ENCODE data around the gene LYG1. TPM values are rescaled to one million over a fixed set of nuclear protein-coding genes. Genes with fewer than 3 reads are reported as not detected.
"Not testable (repeated sequence)": the region's sequence is repeated elsewhere in the genome, so short reads cannot be mapped to it uniquely, and the experiment has no call there.

The LYG1 gene
- total RNA-seq, 1 experiment from 2014 or later, result 0.23 TPM

DNA sequence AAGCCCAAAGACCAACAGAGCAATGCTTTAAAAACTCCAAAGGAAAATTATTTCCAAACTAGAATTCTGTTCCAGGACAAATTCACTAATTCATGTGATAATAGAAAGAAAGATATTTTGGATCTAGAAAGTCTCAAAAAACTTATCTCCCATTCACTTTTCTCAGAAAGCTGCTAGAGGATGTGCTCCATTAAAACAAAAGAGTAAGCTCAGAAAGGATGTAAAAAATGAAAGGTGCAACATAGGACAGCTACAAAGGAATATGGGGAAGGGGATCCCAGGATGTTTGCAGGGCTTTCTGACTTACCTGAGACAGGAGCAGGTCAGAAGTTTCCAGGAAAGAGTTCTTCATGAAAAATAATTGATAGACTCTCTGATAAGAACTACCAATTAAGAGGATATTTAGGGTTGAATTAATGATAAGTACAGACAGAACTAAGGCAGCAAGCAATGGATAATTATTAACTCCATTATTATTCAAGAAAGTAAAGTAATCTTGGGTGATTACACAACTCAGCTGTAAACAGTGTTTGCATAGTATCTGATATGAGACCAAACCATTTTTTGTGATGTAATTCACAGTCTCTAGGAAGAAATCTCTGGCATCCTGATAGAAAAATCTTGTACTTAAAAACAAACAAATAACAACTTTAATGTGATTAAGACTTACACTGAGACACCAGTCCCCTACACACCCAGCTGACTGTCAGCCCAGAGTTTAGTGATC lies 20.9 kb downstream of the LYG1 start:
- intact Hi-C loops (cut with micrococcal nuclease; ENCODE audit: unreplicated experiment) (no loop called here), in situ Hi-C loops (cut with HindIII; ENCODE audit: low pct_unique_long_range_greater_than_20kb, low sequenced_read_pairs) (no loop called here)
- H3K4me1 ChIP-seq (ENCODE audit: control insufficient read depth, insufficient read depth, low read length), result no peaks in the 10 kb centered on the region
- TF ChIP-seq POLR2AphosphoS5 (IDR thresholded peaks at IDR 0.05; ENCODE audit: low read depth, low read length) (no peak), SIN3A (IDR thresholded peaks at IDR 0.05; ENCODE audit: borderline replicate concordance, insufficient read depth, low read depth, low read length) (no peak), TCF7L2 (IDR thresholded peaks at IDR 0.05; ENCODE audit: low read depth, low read length) (no peak)
- TF ChIP-seq, protein P1, sequence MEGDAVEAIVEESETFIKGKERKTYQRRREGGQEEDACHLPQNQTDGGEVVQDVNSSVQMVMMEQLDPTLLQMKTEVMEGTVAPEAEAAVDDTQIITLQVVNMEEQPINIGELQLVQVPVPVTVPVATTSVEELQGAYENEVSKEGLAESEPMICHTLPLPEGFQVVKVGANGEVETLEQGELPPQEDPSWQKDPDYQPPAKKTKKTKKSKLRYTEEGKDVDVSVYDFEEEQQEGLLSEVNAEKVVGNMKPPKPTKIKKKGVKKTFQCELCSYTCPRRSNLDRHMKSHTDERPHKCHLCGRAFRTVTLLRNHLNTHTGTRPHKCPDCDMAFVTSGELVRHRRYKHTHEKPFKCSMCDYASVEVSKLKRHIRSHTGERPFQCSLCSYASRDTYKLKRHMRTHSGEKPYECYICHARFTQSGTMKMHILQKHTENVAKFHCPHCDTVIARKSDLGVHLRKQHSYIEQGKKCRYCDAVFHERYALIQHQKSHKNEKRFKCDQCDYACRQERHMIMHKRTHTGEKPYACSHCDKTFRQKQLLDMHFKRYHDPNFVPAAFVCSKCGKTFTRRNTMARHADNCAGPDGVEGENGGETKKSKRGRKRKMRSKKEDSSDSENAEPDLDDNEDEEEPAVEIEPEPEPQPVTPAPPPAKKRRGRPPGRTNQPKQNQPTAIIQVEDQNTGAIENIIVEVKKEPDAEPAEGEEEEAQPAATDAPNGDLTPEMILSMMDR (IDR thresholded peaks at IDR 0.05), result no peak
- TF ChIP-seq, protein P2, sequence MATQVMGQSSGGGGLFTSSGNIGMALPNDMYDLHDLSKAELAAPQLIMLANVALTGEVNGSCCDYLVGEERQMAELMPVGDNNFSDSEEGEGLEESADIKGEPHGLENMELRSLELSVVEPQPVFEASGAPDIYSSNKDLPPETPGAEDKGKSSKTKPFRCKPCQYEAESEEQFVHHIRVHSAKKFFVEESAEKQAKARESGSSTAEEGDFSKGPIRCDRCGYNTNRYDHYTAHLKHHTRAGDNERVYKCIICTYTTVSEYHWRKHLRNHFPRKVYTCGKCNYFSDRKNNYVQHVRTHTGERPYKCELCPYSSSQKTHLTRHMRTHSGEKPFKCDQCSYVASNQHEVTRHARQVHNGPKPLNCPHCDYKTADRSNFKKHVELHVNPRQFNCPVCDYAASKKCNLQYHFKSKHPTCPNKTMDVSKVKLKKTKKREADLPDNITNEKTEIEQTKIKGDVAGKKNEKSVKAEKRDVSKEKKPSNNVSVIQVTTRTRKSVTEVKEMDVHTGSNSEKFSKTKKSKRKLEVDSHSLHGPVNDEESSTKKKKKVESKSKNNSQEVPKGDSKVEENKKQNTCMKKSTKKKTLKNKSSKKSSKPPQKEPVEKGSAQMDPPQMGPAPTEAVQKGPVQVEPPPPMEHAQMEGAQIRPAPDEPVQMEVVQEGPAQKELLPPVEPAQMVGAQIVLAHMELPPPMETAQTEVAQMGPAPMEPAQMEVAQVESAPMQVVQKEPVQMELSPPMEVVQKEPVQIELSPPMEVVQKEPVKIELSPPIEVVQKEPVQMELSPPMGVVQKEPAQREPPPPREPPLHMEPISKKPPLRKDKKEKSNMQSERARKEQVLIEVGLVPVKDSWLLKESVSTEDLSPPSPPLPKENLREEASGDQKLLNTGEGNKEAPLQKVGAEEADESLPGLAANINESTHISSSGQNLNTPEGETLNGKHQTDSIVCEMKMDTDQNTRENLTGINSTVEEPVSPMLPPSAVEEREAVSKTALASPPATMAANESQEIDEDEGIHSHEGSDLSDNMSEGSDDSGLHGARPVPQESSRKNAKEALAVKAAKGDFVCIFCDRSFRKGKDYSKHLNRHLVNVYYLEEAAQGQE (IDR thresholded peaks at IDR 0.05; ENCODE audit: insufficient read depth in 1 of 2, low read depth in 2 of 2, low read length in 1 of 2), result no peak
- H3K27me3 ChIP-seq (ENCODE audit: control insufficient read depth, insufficient read depth, low read length), result no peaks in the 10 kb centered on the region
- no TSS peak for BruUV-seq (replicated peaks)
- no peaks in the 10 kb centered on the region for H3K36me3 ChIP-seq (ENCODE audit: control insufficient read depth, insufficient read depth, low read length)
- ChIA-PET POLR2A (interaction anchor here (0.6 kb wide), 1 partner anchor 633 kb away, joined by 5 read pairs; no protein-coding TSS in a partner anchor), CTCF (no interaction called here)
- H3K9me3 ChIP-seq (ENCODE audit: control insufficient read depth, insufficient read depth, low read depth, low read length), result peaks cover 6% of the 10 kb centered on the region; the same call in 1 of the 2 replicates
- ATAC-seq (no peak), DNase-seq (ENCODE audit: low read depth, low spot score) (no peak)
- H3K27ac ChIP-seq (ENCODE audit: low read length), result no peak overlapping the region
- no peak overlapping the region for H3K4me3 ChIP-seq (ENCODE audit: low read depth in 2 of 2, low read length in 2 of 2)

DNA sequence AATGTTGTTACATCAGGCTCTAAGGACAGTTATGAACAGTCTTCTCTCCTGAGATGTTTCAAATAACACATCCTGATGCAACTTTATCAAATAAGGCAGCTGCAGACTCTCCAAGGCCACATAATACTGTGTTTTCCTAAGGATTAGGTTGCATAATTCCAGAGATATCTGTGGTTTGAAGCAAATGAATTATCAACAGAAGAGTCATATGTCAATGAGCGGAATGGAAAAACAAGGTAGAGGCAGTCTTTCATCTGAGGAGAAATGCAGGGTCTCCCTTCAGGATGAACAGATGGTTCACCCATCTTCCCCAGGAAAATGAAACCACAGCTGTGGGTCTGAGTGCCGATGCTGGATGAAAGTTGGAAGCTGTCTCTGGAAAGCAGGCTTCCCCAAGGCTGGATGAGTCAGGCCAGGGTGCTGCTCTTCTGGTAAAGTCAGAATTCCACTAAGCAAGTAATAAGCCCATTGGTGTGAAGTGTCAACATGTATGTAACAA lies 22.2 kb downstream of the LYG1 start:
- BruUV-seq (replicated peaks), result no TSS peak
- Histone ChIP-seq H3K27me3 (ENCODE audit: control insufficient read depth, insufficient read depth, low read length) (no peaks in the 10 kb centered on the region), H3K27ac (ENCODE audit: low read length) (no peak overlapping the region), H3K4me1 (ENCODE audit: control insufficient read depth, insufficient read depth, low read length) (no peaks in the 10 kb centered on the region), H3K9me3 (ENCODE audit: control insufficient read depth, insufficient read depth, low read depth, low read length) (peaks cover 6% of the 10 kb centered on the region; the same call in 1 of the 2 replicates), H3K4me3 (ENCODE audit: low read depth in 2 of 2, low read length in 2 of 2) (no peak overlapping the region), H3K36me3 (ENCODE audit: control insufficient read depth, insufficient read depth, low read length) (no peaks in the 10 kb centered on the region)
- in situ Hi-C loops (cut with HindIII; ENCODE audit: low pct_unique_long_range_greater_than_20kb, low sequenced_read_pairs) (no loop called here), intact Hi-C loops (cut with micrococcal nuclease; ENCODE audit: unreplicated experiment) (no loop called here)
- ChIA-PET CTCF (no interaction called here), POLR2A (no interaction called here)
- TF ChIP-seq SIN3A (IDR thresholded peaks at IDR 0.05; ENCODE audit: borderline replicate concordance, insufficient read depth, low read depth, low read length) (no peak), POLR2AphosphoS5 (IDR thresholded peaks at IDR 0.05; ENCODE audit: low read depth, low read length) (no peak), TCF7L2 (IDR thresholded peaks at IDR 0.05; ENCODE audit: low read depth, low read length) (no peak)
- TF ChIP-seq, protein P1 (IDR thresholded peaks at IDR 0.05), result no peak
- TF ChIP-seq, protein P2 (IDR thresholded peaks at IDR 0.05; ENCODE audit: insufficient read depth in 1 of 2, low read depth in 2 of 2, low read length in 1 of 2), result no peak
- ATAC-seq (no peak), DNase-seq (ENCODE audit: low read depth, low spot score) (no peak)

DNA sequence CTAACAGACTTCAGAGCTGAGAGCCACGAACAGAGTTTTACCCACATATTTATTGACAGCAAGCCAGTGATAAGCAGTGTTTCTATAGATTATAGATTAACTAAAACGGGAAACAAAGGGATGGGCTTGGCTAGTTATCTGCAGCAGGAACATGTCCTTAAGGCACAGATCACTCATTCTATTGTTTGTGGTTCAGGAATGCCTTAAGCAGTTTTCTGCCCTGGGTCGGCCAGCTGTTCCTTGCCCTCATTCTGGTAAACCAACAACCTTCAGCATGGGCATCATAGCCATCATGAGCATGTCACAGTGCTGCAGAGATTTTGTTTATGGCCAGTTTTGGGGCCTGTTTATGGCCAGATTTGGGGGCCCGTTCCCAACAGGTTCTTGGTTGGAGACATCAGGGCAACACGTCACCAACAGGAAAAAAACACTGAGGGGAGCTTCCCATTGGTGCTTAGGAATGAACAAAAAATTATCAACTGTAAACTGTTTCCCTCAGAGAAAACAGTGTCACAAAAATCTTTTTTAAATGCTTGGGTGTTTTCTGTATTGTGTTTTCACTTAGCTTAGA lies 22.7 kb downstream of the LYG1 start:
- H3K9me3 ChIP-seq (ENCODE audit: control insufficient read depth, insufficient read depth, low read depth, low read length); H3K36me3 ChIP-seq (ENCODE audit: control insufficient read depth, insufficient read depth, low read length); ATAC-seq; H3K4me1 ChIP-seq (ENCODE audit: control insufficient read depth, insufficient read depth, low read length); intact Hi-C loops (cut with micrococcal nuclease; ENCODE audit: unreplicated experiment); H3K27me3 ChIP-seq (ENCODE audit: control insufficient read depth, insufficient read depth, low read length); in situ Hi-C loops (cut with HindIII; ENCODE audit: low pct_unique_long_range_greater_than_20kb, low sequenced_read_pairs); DNase-seq (ENCODE audit: low read depth, low spot score); CTCF ChIA-PET; H3K4me3 ChIP-seq (ENCODE audit: low read depth in 2 of 2, low read length in 2 of 2); BruUV-seq (replicated peaks); H3K27ac ChIP-seq (ENCODE audit: low read length); POLR2A ChIA-PET: not testable (repeated sequence)

All from Panc1 (cell line).